ENCODE data around the gene LPP.

LPP gene

DNA sequence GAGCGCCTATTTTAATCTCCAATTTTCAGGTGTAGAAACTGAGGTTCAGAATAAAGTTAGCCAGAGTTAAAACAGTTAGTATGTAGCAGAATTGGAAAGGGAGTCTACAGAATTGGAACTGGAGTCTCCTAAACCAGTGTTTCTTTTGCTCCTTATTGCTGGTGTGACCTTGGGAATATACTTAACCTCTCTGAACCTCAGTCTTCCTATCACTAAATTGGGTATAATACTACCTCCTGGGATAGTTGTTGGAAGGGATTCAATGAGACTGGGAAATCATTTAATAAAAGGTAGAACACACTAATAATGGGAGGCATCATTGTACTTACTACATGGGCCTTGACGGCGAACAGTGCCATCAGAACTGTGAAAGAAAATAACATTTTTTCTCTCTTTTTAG is 55.1 kb downstream of the LPP start:
- Mint-ChIP-seq H3K27me3 (no peaks in the 10 kb centered on the region), H3K4me1 (ENCODE audit: low read depth) (peaks cover 10% of the 10 kb centered on the region), H3K27ac (no peak overlapping the region), H3K36me3 (peaks cover 21% of the 10 kb centered on the region), H3K9me3 (ENCODE audit: low read depth) (no peaks in the 10 kb centered on the region), H3K4me3 (no peak overlapping the region)

DNA sequence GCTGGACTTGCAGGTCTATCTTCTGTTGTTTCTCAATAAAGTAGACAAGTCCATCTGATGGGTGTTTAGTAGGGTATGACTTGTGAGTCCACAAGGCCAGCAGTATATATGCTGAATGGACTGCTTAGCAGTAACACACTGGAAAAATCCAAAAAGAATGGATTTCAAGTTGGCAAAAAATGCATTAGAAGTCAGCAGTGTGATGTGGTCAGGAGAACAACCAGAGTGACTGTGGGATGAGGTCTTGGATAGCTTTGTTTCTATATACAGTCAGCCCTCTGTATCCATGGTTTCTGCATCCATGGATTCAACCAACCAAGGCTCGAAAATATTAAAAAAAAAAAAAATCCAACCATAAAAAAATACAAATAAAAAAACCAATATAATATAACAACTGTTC is 55.8 kb downstream of the LPP start:
- H3K36me3 Mint-ChIP-seq: peaks cover 24% of the 10 kb centered on the region
- H3K27me3 Mint-ChIP-seq: no peaks in the 10 kb centered on the region
- H3K4me1 Mint-ChIP-seq (ENCODE audit: low read depth): peaks cover 14% of the 10 kb centered on the region
- no peaks in the 10 kb centered on the region for H3K9me3 Mint-ChIP-seq (ENCODE audit: low read depth)
- H3K27ac Mint-ChIP-seq: no peak overlapping the region
- no peak overlapping the region for H3K4me3 Mint-ChIP-seq

DNA sequence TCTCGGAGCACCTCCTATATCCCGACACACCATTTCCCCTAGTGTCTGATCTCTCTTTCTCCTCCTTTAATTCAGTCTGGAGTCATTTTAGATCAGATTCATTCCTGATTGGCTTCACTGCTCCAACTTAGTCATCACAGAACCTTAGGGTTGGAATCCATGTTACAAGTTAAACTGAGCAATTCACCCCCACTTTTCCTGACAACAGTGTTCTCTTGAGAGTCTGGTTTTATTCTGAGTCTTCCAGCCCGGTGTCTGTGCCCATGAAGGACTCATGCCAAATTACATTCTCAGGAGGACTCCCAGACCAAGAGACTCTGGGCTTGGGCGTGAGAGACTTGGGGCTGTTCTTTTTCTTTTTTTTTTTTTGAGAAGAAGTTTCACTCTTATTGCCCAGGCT is 57.5 kb downstream of the LPP start:
- no peaks in the 10 kb centered on the region for H3K27me3 Mint-ChIP-seq
- peaks cover 24% of the 10 kb centered on the region for H3K36me3 Mint-ChIP-seq
- no peak overlapping the region for H3K4me3 Mint-ChIP-seq
- H3K4me1 Mint-ChIP-seq (ENCODE audit: low read depth): peaks cover 18% of the 10 kb centered on the region
- H3K27ac Mint-ChIP-seq: no peak overlapping the region
- H3K9me3 Mint-ChIP-seq (ENCODE audit: low read depth): no peaks in the 10 kb centered on the region

GRCh38 chr3:188212308-188212969 is 58.5 kb downstream of the LPP start:
- H3K36me3 Mint-ChIP-seq: peaks cover 24% of the 10 kb centered on the region

DNA sequence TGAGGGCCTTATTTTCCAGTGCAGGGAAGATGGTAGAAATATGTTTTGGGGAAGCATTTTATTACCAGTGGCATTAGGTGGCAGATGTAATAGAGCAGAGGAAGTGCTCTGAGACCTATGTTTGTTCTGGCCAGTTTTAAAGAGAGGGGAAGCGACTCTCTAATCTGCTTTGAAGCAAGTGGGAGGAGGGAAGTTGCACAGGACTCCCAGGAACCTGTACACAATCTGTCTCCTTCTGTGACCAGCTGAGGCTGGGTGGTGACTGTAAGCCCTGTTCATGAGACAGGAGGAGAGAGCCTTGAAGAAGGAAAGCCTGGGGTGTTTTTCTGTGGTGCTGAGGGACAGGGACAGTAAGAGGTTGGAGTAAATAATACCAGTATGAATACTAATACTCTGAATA is 60.5 kb downstream of the LPP start:
- Mint-ChIP-seq H3K27me3 (no peaks in the 10 kb centered on the region), H3K9me3 (ENCODE audit: low read depth) (no peaks in the 10 kb centered on the region), H3K4me1 (ENCODE audit: low read depth) (peaks cover 29% of the 10 kb centered on the region), H3K36me3 (peaks cover 18% of the 10 kb centered on the region), H3K27ac (no peak overlapping the region), H3K4me3 (no peak overlapping the region)

More at GRCh38 chr3:188212308-188212969, 58.5 kb downstream of the LPP start:
- Mint-ChIP-seq H3K4me1 (ENCODE audit: low read depth) (peaks cover 28% of the 10 kb centered on the region), H3K9me3 (ENCODE audit: low read depth) (no peaks in the 10 kb centered on the region), H3K27me3 (no peaks in the 10 kb centered on the region), H3K4me3 (no peak overlapping the region), H3K27ac (no peak overlapping the region)

GRCh38 chr3:188215129-188215528 is 61.2 kb downstream of the LPP start:
- Mint-ChIP-seq H3K4me1 (ENCODE audit: low read depth) (peaks cover 30% of the 10 kb centered on the region), H3K36me3 (peaks cover 20% of the 10 kb centered on the region), H3K27me3 (no peaks in the 10 kb centered on the region), H3K9me3 (ENCODE audit: low read depth) (peaks cover 4% of the 10 kb centered on the region), H3K27ac (no peak overlapping the region), H3K4me3 (no peak overlapping the region)

- Mint-ChIP-seq H3K9me3 (ENCODE audit: low read depth) (peaks cover 4% of the 10 kb centered on the region), H3K27me3 (no peaks in the 10 kb centered on the region), H3K27ac (no peak overlapping the region), H3K36me3 (peaks cover 14% of the 10 kb centered on the region), H3K4me1 (ENCODE audit: low read depth) (peaks cover 25% of the 10 kb centered on the region), H3K4me3 (no peak overlapping the region)
Observed at GRCh38 chr3:188217011-188217463, 63.1 kb downstream of the LPP start.

DNA sequence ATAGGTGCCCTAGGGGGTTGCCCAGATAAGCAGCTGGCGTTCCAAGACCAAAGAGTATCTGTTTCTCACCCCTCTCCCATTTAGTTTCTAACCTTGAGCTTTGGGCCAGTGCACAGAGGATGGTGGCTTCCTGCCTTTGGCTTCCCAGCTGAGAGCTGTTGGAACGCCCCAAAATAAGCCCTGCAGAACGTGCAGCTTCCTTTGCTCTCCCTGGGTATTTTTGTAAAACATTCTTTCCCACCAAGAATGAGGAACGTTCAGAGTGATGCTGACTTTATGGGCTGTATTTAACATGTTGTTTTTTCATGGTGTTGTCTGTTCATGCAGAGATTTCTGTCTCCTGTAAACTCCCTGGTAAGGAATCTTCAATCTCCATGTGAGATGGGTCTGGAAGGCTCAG is 63.8 kb downstream of the LPP start:
- no peak overlapping the region for H3K4me3 Mint-ChIP-seq
- no peak overlapping the region for H3K27ac Mint-ChIP-seq
- no peaks in the 10 kb centered on the region for H3K27me3 Mint-ChIP-seq
- peaks cover 14% of the 10 kb centered on the region for H3K36me3 Mint-ChIP-seq
- H3K9me3 Mint-ChIP-seq (ENCODE audit: low read depth): peaks cover 4% of the 10 kb centered on the region
- peaks cover 25% of the 10 kb centered on the region for H3K4me1 Mint-ChIP-seq (ENCODE audit: low read depth)

- Mint-ChIP-seq H3K4me1 (ENCODE audit: low read depth) (peaks cover 23% of the 10 kb centered on the region), H3K4me3 (no peak overlapping the region), H3K9me3 (ENCODE audit: low read depth) (peaks cover 4% of the 10 kb centered on the region), H3K27me3 (no peaks in the 10 kb centered on the region), H3K27ac (no peak overlapping the region), H3K36me3 (peaks cover 12% of the 10 kb centered on the region)
Observed at GRCh38 chr3:188218603-188219002, 64.6 kb downstream of the LPP start.

- Mint-ChIP-seq H3K27me3 (no peaks in the 10 kb centered on the region), H3K4me1 (ENCODE audit: low read depth) (peaks cover 22% of the 10 kb centered on the region), H3K36me3 (peaks cover 16% of the 10 kb centered on the region), H3K27ac (no peak overlapping the region), H3K9me3 (ENCODE audit: low read depth) (peaks cover 4% of the 10 kb centered on the region), H3K4me3 (no peak overlapping the region)
Observed at GRCh38 chr3:188219147-188219546, 65.2 kb downstream of the LPP start.

GRCh38 chr3:188220097-188220788 is 66.3 kb downstream of the LPP start:
- H3K4me3 Mint-ChIP-seq: no peak overlapping the region
- no peak overlapping the region for H3K27ac Mint-ChIP-seq
- peaks cover 4% of the 10 kb centered on the region for H3K9me3 Mint-ChIP-seq (ENCODE audit: low read depth)
- H3K36me3 Mint-ChIP-seq: peaks cover 12% of the 10 kb centered on the region
- no peaks in the 10 kb centered on the region for H3K27me3 Mint-ChIP-seq
- peaks cover 19% of the 10 kb centered on the region for H3K4me1 Mint-ChIP-seq (ENCODE audit: low read depth)

DNA sequence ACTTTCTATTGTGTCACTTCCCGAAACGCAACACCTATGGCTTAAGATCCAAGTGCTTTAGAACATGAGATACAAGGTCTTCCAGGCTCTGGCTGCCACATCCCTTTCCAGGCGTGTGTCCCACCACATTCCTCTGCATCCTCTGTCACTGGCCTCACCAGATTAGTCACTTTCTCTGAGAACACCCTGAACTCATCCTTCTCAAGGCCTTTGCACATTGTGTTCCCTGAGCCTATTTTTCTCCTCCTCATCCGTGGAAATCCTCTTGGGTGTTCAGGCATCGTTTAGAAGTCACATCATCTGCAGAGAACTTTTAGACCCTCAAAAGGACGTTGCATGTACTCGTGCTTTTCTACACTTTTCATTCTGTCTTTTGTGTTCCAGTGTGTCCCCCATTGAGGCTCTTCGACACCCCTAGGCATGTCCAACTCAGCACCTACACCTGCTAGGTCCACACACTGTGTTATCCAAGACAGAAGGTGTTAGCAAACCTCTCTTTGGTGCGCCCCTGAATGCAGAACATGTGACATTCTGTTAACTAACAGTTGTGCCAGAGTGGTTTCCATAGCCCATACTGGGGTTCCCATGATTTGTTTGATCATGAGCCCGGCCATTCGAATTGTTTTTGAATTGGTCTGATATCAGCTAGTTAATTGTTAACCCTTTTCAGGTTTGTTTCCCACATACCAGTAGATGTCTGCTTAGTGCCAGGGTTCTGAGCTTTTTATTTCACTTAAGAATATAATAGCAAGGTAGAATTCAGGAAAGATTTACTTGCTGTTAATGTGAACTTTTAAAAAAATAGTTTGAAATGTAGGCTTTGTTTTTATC is 67.2 kb downstream of the LPP start:
- peaks cover 14% of the 10 kb centered on the region for H3K36me3 Mint-ChIP-seq
- H3K4me1 Mint-ChIP-seq (ENCODE audit: low read depth): peaks cover 18% of the 10 kb centered on the region
- no peak overlapping the region for H3K4me3 Mint-ChIP-seq
- no peak overlapping the region for H3K27ac Mint-ChIP-seq
- H3K27me3 Mint-ChIP-seq: no peaks in the 10 kb centered on the region
- peaks cover 4% of the 10 kb centered on the region for H3K9me3 Mint-ChIP-seq (ENCODE audit: low read depth)

DNA sequence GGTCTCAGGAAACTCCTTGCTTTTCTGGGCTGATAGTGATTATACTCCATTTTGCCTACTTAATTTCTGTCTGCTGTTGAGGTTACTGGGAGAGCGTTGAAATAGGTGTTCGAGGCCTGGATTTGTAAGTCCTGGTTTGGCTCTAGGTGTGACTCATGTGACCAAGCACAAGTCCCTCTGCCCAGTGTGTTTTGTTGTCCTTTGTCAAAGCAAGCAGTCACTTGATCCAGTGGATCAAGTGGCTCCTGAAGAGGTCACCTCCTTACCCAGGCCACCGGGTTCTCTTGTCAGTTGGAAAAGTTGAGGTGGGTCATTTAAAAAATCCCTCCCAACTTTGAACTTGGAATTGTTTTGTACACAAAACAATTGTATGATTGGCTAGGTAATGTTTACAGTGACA is 70.0 kb downstream of the LPP start:
- Mint-ChIP-seq H3K27me3 (no peaks in the 10 kb centered on the region), H3K4me3 (no peak overlapping the region), H3K9me3 (ENCODE audit: low read depth) (peaks cover 4% of the 10 kb centered on the region), H3K4me1 (ENCODE audit: low read depth) (peaks cover 5% of the 10 kb centered on the region), H3K27ac (no peak overlapping the region), H3K36me3 (peaks cover 17% of the 10 kb centered on the region)

- H3K9me3 Mint-ChIP-seq (ENCODE audit: low read depth): no peaks in the 10 kb centered on the region
- peaks cover 2% of the 10 kb centered on the region for H3K4me1 Mint-ChIP-seq (ENCODE audit: low read depth)
- no peaks in the 10 kb centered on the region for H3K27me3 Mint-ChIP-seq
- H3K36me3 Mint-ChIP-seq: peaks cover 19% of the 10 kb centered on the region
- H3K4me3 Mint-ChIP-seq: no peak overlapping the region
- no peak overlapping the region for H3K27ac Mint-ChIP-seq
Observed at GRCh38 chr3:188227442-188227841, 73.5 kb downstream of the LPP start.

DNA sequence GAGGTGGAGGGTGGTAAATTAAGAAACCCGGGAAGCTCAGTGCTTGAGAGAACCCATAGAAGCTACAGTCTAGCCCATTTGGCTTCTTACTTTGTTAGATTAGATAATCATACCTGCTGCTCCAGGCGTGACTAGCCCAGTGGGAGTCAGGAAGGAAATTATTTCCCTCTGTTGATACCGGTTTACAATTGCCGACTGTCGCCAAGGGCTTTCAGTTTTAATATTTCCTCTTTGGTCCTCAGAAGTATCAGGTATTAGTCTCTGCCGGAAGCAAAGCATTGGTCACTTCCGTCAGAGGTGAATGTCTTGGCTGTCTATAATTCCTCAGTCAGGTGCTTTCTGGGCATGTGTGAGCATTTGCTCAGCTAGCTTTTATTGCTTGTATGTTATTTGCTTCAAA is 75.2 kb downstream of the LPP start:
- no peak overlapping the region for H3K4me3 Mint-ChIP-seq
- H3K4me1 Mint-ChIP-seq (ENCODE audit: low read depth): peaks cover 5% of the 10 kb centered on the region
- no peaks in the 10 kb centered on the region for H3K9me3 Mint-ChIP-seq (ENCODE audit: low read depth)
- no peak overlapping the region for H3K27ac Mint-ChIP-seq
- H3K36me3 Mint-ChIP-seq: peaks cover 23% of the 10 kb centered on the region
- no peaks in the 10 kb centered on the region for H3K27me3 Mint-ChIP-seq
